GM23338 (cell line): Measurements from ENCODE around the gene ARHGEF11. TPM values are rescaled to one million over a fixed set of nuclear protein-coding genes. Genes with fewer than 3 reads are reported as not detected.

Experiments
- ATAC-seq: fragments of 200-7000 bp; cut with Tn5 transposase; 3 replicates; pipeline ENCODE4 v1.9.1; 2020
- DNase-seq: peaks from one replicate; pipeline ENCODE4 v3.0.0-alpha.2; 2015; ENCODE audit warnings: low spot score
- H2AFZ ChIP-seq: fragments of 200-600 bp; sonication (generic); 2 replicates; pipeline ENCODE4 v1.8.0; 2016; ENCODE audit warnings: antibody characterized with exemption, mild to moderate bottlenecking, moderate library complexity
- H3F3A ChIP-seq: fragments of 200-600 bp; sonication (generic); replicated peaks from 2 replicates; pipeline ENCODE4 v1.8.0; 2017; ENCODE audit warnings: antibody characterized with exemption, mixed run types, low read depth
- H3K27ac ChIP-seq: fragments of 200-600 bp; sonication (generic); 2 replicates; pipeline ENCODE4 v1.6.1; 2016; ENCODE audit warnings: low read depth
- H3K27me3 ChIP-seq: fragments of 200-600 bp; sonication (generic); 2 replicates; pipeline ENCODE4 v1.8.0; 2016; ENCODE audit warnings: mild to moderate bottlenecking, mixed run types, moderate library complexity; ENCODE audit not compliant: insufficient read depth
- H3K36me3 ChIP-seq: fragments of 200-600 bp; sonication (generic); 2 replicates; pipeline ENCODE4 v1.8.0; 2016; ENCODE audit warnings: mild to moderate bottlenecking; ENCODE audit not compliant: insufficient read depth
- H3K4me1 ChIP-seq: fragments of 200-600 bp; sonication (generic); 2 replicates; pipeline ENCODE4 v1.8.0; 2016; ENCODE audit warnings: mild to moderate bottlenecking, moderate library complexity; ENCODE audit not compliant: insufficient read depth
- H3K4me2 ChIP-seq: fragments of 200-600 bp; sonication (generic); 2 replicates; pipeline ENCODE4 v1.7.1; 2017; ENCODE audit warnings: mixed run types
- H3K4me3 ChIP-seq: fragments of 200-600 bp; sonication (generic); 2 replicates; pipeline ENCODE4 v1.6.1; 2016; ENCODE audit warnings: mixed run types
- H3K79me2 ChIP-seq: fragments of 200-600 bp; sonication (generic); replicated peaks from 2 replicates; pipeline ENCODE4 v1.8.0; 2017; ENCODE audit warnings: mild to moderate bottlenecking; ENCODE audit not compliant: insufficient read depth
- H3K9me2 ChIP-seq: fragments of 200-600 bp; sonication (generic); 2 replicates; pipeline ENCODE4 v1.8.0; 2017; ENCODE audit not compliant: insufficient read depth
- H4K20me1 ChIP-seq: fragments of 200-600 bp; sonication (generic); replicated peaks from 2 replicates; pipeline ENCODE4 v1.8.0; 2017; ENCODE audit warnings: mild to moderate bottlenecking; ENCODE audit not compliant: insufficient read depth
- H3K27ac Mint-ChIP-seq: 2 replicates; pipeline ENCODE4 v1.8.0; 2020; ENCODE audit warnings: inconsistent platforms, mild to moderate bottlenecking, moderate library complexity, mixed read lengths
- H3K27me3 Mint-ChIP-seq: 3 replicates; pipeline ENCODE4 v1.8.0; 2022; ENCODE audit warnings: low read depth, mild to moderate bottlenecking, moderate library complexity, mixed read lengths, inconsistent platforms; ENCODE audit not compliant: insufficient read depth, poor library complexity
- H3K36me3 Mint-ChIP-seq: 3 replicates; pipeline ENCODE4 v1.8.0; 2021; ENCODE audit warnings: low read depth, mild to moderate bottlenecking, inconsistent platforms, moderate library complexity, mixed read lengths
- H3K4me1 Mint-ChIP-seq: 3 replicates; pipeline ENCODE4 v1.8.0; 2020; ENCODE audit warnings: mild to moderate bottlenecking, inconsistent platforms, mixed read lengths
- H3K4me3 Mint-ChIP-seq: 3 replicates; pipeline ENCODE4 v1.8.0; 2021; ENCODE audit warnings: moderate library complexity, mild to moderate bottlenecking, inconsistent platforms, mixed read lengths
- H3K9me3 Mint-ChIP-seq: 3 replicates; pipeline ENCODE4 v1.8.0; 2020; ENCODE audit warnings: moderate library complexity, mild to moderate bottlenecking, inconsistent platforms, mixed read lengths
- CREB1 ChIP-seq: fragments of 250-450 bp; sonication (Bioruptor Pico); IDR thresholded peaks from 2 replicates; pipeline ENCODE4 v1.5.0; 2020; ENCODE audit warnings: low read depth, mild to moderate bottlenecking, moderate library complexity
- CTCF ChIP-seq, 2 experiments: fragments of 200-600 bp in 1 of 2; sonication (generic) in 1 of 2; conservative IDR thresholded peaks; 2 replicates each; pipeline versions ENCODE4 v1.5.1 to v1.6.1; 2016 to 2017; ENCODE audit warnings: antibody characterized with exemption in 2 of 2, low read depth in 2 of 2, mild to moderate bottlenecking in 2 of 2, moderate library complexity in 1 of 2
- ETS1 ChIP-seq: IDR thresholded peaks from 2 replicates; pipeline ENCODE4 v1.6.1; 2016; ENCODE audit warnings: antibody characterized with exemption
- EZH2phosphoT487 ChIP-seq: fragments of 200-600 bp; sonication (generic); IDR thresholded peaks from one replicate; pipeline ENCODE4 v1.8.1; 2018; ENCODE audit warnings: antibody characterized with exemption; ENCODE audit not compliant: unreplicated experiment
- JUNB ChIP-seq: IDR thresholded peaks from one replicate; pipeline ENCODE4 v1.6.1; 2016; ENCODE audit warnings: antibody characterized with exemption; ENCODE audit not compliant: unreplicated experiment
- NANOG ChIP-seq: IDR thresholded peaks from 2 replicates; pipeline ENCODE4 v1.6.1; 2016; ENCODE audit warnings: antibody characterized with exemption, borderline replicate concordance
- POLR2AphosphoS5 ChIP-seq: IDR thresholded peaks from 2 replicates; pipeline ENCODE4 v1.6.1; 2016; ENCODE audit warnings: antibody characterized with exemption, low read depth
- REST ChIP-seq: IDR thresholded peaks from one replicate; pipeline ENCODE4 v1.6.1; 2018; ENCODE audit warnings: antibody characterized with exemption; ENCODE audit not compliant: unreplicated experiment
- STAT1 ChIP-seq: IDR thresholded peaks from one replicate; pipeline ENCODE4 v1.6.1; 2016; ENCODE audit warnings: antibody characterized with exemption; ENCODE audit not compliant: unreplicated experiment
- ZNF114 ChIP-seq: fragments of 250-450 bp; sonication (Bioruptor Pico); IDR thresholded peaks from 2 replicates; pipeline ENCODE4 v1.5.0; 2020; ENCODE audit warnings: mild to moderate bottlenecking, moderate library complexity
- ZNF331 ChIP-seq: fragments of 250-450 bp; sonication (Bioruptor Pico); IDR thresholded peaks from 2 replicates; pipeline ENCODE4 v1.5.0; 2020; ENCODE audit warnings: low read depth, mild to moderate bottlenecking, moderate library complexity
- polyA plus RNA-seq: library from polyadenylated mRNA; unstranded; fragments of >200 nt; fragmentation: Nextera tagmentation; extraction: Ambion mirVana; gene quantifications from 2 replicates; pipeline ENCODE4 v1.2.1, GENCODE V29; 2016
- total RNA-seq: library from RNA; depleted of rRNA; stranded (reverse); fragments of >200 nt; shearing (Covaris generic); gene quantifications from 2 replicates; pipeline ENCODE4 v1.2.3, GENCODE V29; 2014

Gene ARHGEF11
- total and polyA plus RNA-seq, 2 experiments from 2014 or later: 12.3 to 33.7 TPM

- Histone ChIP-seq H3F3A (no peaks in the 10 kb centered on the region), H3K4me2 (no peak overlapping the region), H3K27ac (no peak overlapping the region), H2AFZ (no peak overlapping the region), H3K27me3 (no peaks in the 10 kb centered on the region), H3K4me3 (no peak overlapping the region), H4K20me1 (no peaks in the 10 kb centered on the region), H3K79me2 (no peaks in the 10 kb centered on the region), H3K36me3 (no peaks in the 10 kb centered on the region), H3K9me2 (no peaks in the 10 kb centered on the region), H3K4me1 (0 out of 2 replicates have a peak, but pooled peaks cover 3% of the 10 kb centered on the region)
- no peak for TF ChIP-seq REST
- no peak for TF ChIP-seq NANOG
- TF ChIP-seq STAT1: no peak
- TF ChIP-seq ZNF331 (CRISPR knock-in tag): no peak
- TF ChIP-seq POLR2AphosphoS5: no peak
- no peak for TF ChIP-seq CTCF (conservative IDR thresholded peaks at IDR 0.05; ENCODE audit: low read depth in 2 of 2)
- no peak for TF ChIP-seq ZNF114
- TF ChIP-seq EZH2phosphoT487: no peak
- no peak for TF ChIP-seq JUNB
- no peak for TF ChIP-seq ETS1
- no peak for TF ChIP-seq CREB1
- H3K4me1 Mint-ChIP-seq: peaks cover 13% of the 10 kb centered on the region
- H3K36me3 Mint-ChIP-seq: no peaks in the 10 kb centered on the region
- no peak overlapping the region for H3K27ac Mint-ChIP-seq
- no peaks in the 10 kb centered on the region for H3K9me3 Mint-ChIP-seq
- H3K4me3 Mint-ChIP-seq: no peak overlapping the region
- peaks cover 17% of the 10 kb centered on the region for H3K27me3 Mint-ChIP-seq
- DNase-seq (no peak), ATAC-seq (no peak)
Measured at GRCh38 chr1:156903328-156904091, 142.0 kb downstream of the ARHGEF11 start.
